Hepatocyte (in vitro differentiated cells): Measurements from ENCODE around the gene EVL.

ENCODE experiments used
- CTCF ChIP-seq: fragments of 200-600 bp; sonication (generic); IDR thresholded peaks from 2 replicates; pipeline ENCODE4 v1.5.1; 2016; ENCODE audit warnings: antibody characterized with exemption, mild to moderate bottlenecking; ENCODE audit not compliant: poor library complexity
- EZH2 ChIP-seq: fragments of 200-600 bp; sonication (generic); IDR thresholded peaks from 2 replicates; pipeline ENCODE4 v1.6.1; 2016; ENCODE audit warnings: antibody characterized with exemption, mild to moderate bottlenecking, borderline replicate concordance

GRCh38 chr14:100176811-100177327 lies 111.6 kb downstream of the EVL start:
- TF ChIP-seq CTCF, result no peak
- TF ChIP-seq EZH2, result no peak
